GM12878 (cell line): ENCODE data around the gene MKRN2. TPM values are rescaled to one million over a fixed set of nuclear protein-coding genes. Genes with fewer than 3 reads are reported as not detected.

Experiments used
- ATAC-seq: fragments of 200-7000 bp; cut with Tn5 transposase; 3 replicates; pipeline ENCODE4 v1.9.1; 2020; ENCODE audit warnings: mild to moderate bottlenecking, moderate library complexity
- BruUV-seq: library from RNA; stranded (reverse); fragments of 400-500 nt; replicated peaks from 2 replicates; lab custom pipeline; 2021; lab: Mats Ljungman, UMichigan
- CTCF ChIA-PET: fragments of 300-600 bp; sonication (Branson Sonifier 250); formaldehyde crosslinking; extraction: SDS; loops from one replicate; lab custom pipeline; 2021; ENCODE audit warnings: inconsistent platforms; lab: Yijun Ruan, JAX
- POLR2A ChIA-PET: fragments of 350-600 bp; formaldehyde crosslinking; extraction: SDS; loops from one replicate; lab custom pipeline; 2021; ENCODE audit warnings: inconsistent platforms; lab: Charles Lee
- RAD21 ChIA-PET: fragments of 300-600 bp; sonication (Branson Sonifier 250); formaldehyde crosslinking; loops from one replicate; lab custom pipeline; 2023; ENCODE audit warnings: antibody characterized with exemption; ENCODE audit not compliant: unreplicated experiment; lab: Charles Lee
- SMC1A ChIA-PET: fragments of 300-600 bp; sonication (Branson Sonifier 250); formaldehyde crosslinking; loops from one replicate; lab custom pipeline; 2023; ENCODE audit not compliant: unreplicated experiment, uncharacterized antibody; lab: Charles Lee
- DNase-seq: peaks from one replicate; pipeline ENCODE4 v3.0.0-alpha.2; 2011; ENCODE audit warnings: low read depth, low spot score
- FAIRE-seq: peaks from 3 replicates; lab custom pipeline; 2011; peaks lifted over from hg19 to GRCh38; lab: Jason Lieb, UNC
- H2AFZ ChIP-seq: 2 replicates; pipeline ENCODE4 v1.6.0; 2011; ENCODE audit warnings: low read depth, low read length, control low read depth; ENCODE audit not compliant: control insufficient read depth
- H3K27ac ChIP-seq: 2 replicates; pipeline ENCODE4 v1.5.1; 2011; ENCODE audit warnings: control low read depth; ENCODE audit not compliant: control insufficient read depth, insufficient read depth
- H3K27me3 ChIP-seq, 2 experiments: replicated peaks in 1 of 2; 2 replicates each; pipeline versions ENCODE4 v1.6.0 to v1.6.1; 2011; ENCODE audit warnings: low read length in 1 of 2; ENCODE audit not compliant: control insufficient read depth in 2 of 2, insufficient read depth in 2 of 2
- H3K36me3 ChIP-seq, 2 experiments: 2 replicates each; pipeline ENCODE4 v1.5.1; 2011; ENCODE audit warnings: low read length in 1 of 2; ENCODE audit not compliant: control insufficient read depth in 2 of 2, insufficient read depth in 2 of 2
- H3K4me1 ChIP-seq: 2 replicates; pipeline ENCODE4 v1.6.1; 2011; ENCODE audit warnings: mild to moderate bottlenecking, low read length, moderate library complexity, mixed read lengths; ENCODE audit not compliant: control insufficient read depth, insufficient read depth
- H3K4me2 ChIP-seq: 2 replicates; pipeline ENCODE4 v1.6.0; 2011; ENCODE audit warnings: control low read depth; ENCODE audit not compliant: control insufficient read depth, insufficient read depth
- H3K4me3 ChIP-seq: fragments of 200-600 bp; sonication (generic); 2 replicates; pipeline ENCODE4 v1.5.1; 2016
- H3K79me2 ChIP-seq: 2 replicates; pipeline ENCODE4 v1.6.0; 2011; ENCODE audit warnings: low read length; ENCODE audit not compliant: control insufficient read depth, insufficient read depth
- H3K9ac ChIP-seq: 2 replicates; pipeline ENCODE4 v1.8.0; 2011; ENCODE audit warnings: low read length, control low read depth, mixed read lengths; ENCODE audit not compliant: control insufficient read depth, insufficient read depth
- H3K9me3 ChIP-seq: replicated peaks from 3 replicates; pipeline ENCODE4 v1.5.1; 2011; ENCODE audit warnings: mild to moderate bottlenecking, low read length; ENCODE audit not compliant: control insufficient read depth, insufficient read depth
- H4K20me1 ChIP-seq: 2 replicates; pipeline ENCODE4 v1.6.0; 2011; ENCODE audit not compliant: control insufficient read depth, insufficient read depth
- BACH1 ChIP-seq: fragments of 450-650 bp; IDR thresholded peaks from 2 replicates; pipeline ENCODE4 v1.6.1; 2017; ENCODE audit warnings: mild to moderate bottlenecking, borderline replicate concordance
- CBX5 ChIP-seq: sonication (generic); IDR thresholded peaks from 2 replicates; pipeline ENCODE4 v1.6.1; 2016; ENCODE audit warnings: low read depth, moderate library complexity, mild to moderate bottlenecking, inconsistent platforms
- CHD1 ChIP-seq: IDR thresholded peaks from 2 replicates; pipeline ENCODE4 v1.6.1; 2012; ENCODE audit warnings: low read depth, low read length, improper control_type of control experiment
- CHD2 ChIP-seq: IDR thresholded peaks from 2 replicates; pipeline ENCODE4 v1.6.1; 2011; ENCODE audit warnings: low read depth, low read length, improper control_type of control experiment, borderline replicate concordance
- DPF2 ChIP-seq: fragments of 450-650 bp; IDR thresholded peaks from 2 replicates; pipeline ENCODE4 v1.6.1; 2017; ENCODE audit warnings: mild to moderate bottlenecking
- ESRRA ChIP-seq: IDR thresholded peaks from 2 replicates; pipeline ENCODE4 v1.6.1; 2012; ENCODE audit warnings: mild to moderate bottlenecking, low read length, improper control_type of control experiment
- HDGF ChIP-seq: fragments of 450-650 bp; IDR thresholded peaks from 2 replicates; pipeline ENCODE4 v1.6.1; 2016; ENCODE audit warnings: antibody characterized with exemption
- JUND ChIP-seq: IDR thresholded peaks from 2 replicates; pipeline ENCODE4 v1.6.1; 2012; ENCODE audit warnings: low read depth, mild to moderate bottlenecking, low read length, improper control_type of control experiment, moderate library complexity
- KAT2A ChIP-seq: conservative IDR thresholded peaks from 2 replicates; pipeline ENCODE4 v1.6.1; 2011; ENCODE audit warnings: low read depth, low read length; ENCODE audit not compliant: control insufficient read depth
- MYB ChIP-seq: fragments of 150-350 bp; IDR thresholded peaks from 2 replicates; pipeline ENCODE4 v1.6.1; 2014; ENCODE audit warnings: mild to moderate bottlenecking, low read depth, low read length, borderline replicate concordance
- NFYA ChIP-seq: IDR thresholded peaks from 2 replicates; pipeline ENCODE4 v1.6.1; 2011; ENCODE audit warnings: low read depth, mild to moderate bottlenecking, low read length, improper control_type of control experiment, borderline replicate concordance
- SREBF2 ChIP-seq: IDR thresholded peaks from 2 replicates; pipeline ENCODE4 v1.6.1; 2012; ENCODE audit warnings: mild to moderate bottlenecking, low read length
- TAF1 ChIP-seq: IDR thresholded peaks from 2 replicates; pipeline ENCODE4 v1.6.1; 2011; ENCODE audit warnings: mild to moderate bottlenecking, low read depth, low read length, borderline replicate concordance
- TCF12 ChIP-seq: IDR thresholded peaks from 2 replicates; pipeline ENCODE4 v1.6.1; 2011; ENCODE audit warnings: low read depth, mild to moderate bottlenecking, low read length
- ZBED1 ChIP-seq: IDR thresholded peaks from 2 replicates; pipeline ENCODE4 v1.6.1; 2016; ENCODE audit warnings: borderline replicate concordance
- WGBS: methylation state at CpG from one replicate; pipeline ENCODE4 v1.1.6; 2016; ENCODE audit warnings: low lambda C conversion rate; ENCODE audit not compliant: insufficient replicate concordance, insufficient coverage; ENCODE audit errors: missing lambda C conversion rate; 5-methylcytosine and 5-hydroxymethylcytosine counted together
- in situ Hi-C: fragments of 300-500 bp; cut with MboI; formaldehyde crosslinking; loops from 9 replicates; pipeline ENCODE4 v1.14.3; 2018; ENCODE audit warnings: mixed read lengths
- intact Hi-C: fragments of 100-400 bp; cut with micrococcal nuclease; formaldehyde crosslinking; loops from one replicate; pipeline ENCODE4 v1.14.2; 2022; ENCODE audit not compliant: unreplicated experiment
- polyA plus RNA-seq, 11 experiments: library from polyadenylated mRNA; depleted of rRNA in 4 of 11; unstranded in 6 of 11; stranded (reverse) in 5 of 11; fragments of >200 nt; fragmentation: Nextera tagmentation in 4 of 11; fragmentation: Illumina TruSeq in 1 of 11; extraction: Ambion mirVana in 4 of 11; extraction: Trizol in 1 of 11; gene quantifications; 1 replicate in 1 of 11; 2 replicates in 10 of 11; pipeline versions ENCODE4 v1.2.1 to v1.2.3, GENCODE V29; 2011 to 2016; ENCODE audit warnings: inconsistent platforms in 2 of 11, missing spikeins in 2 of 11, low read depth in 1 of 11
- total RNA-seq, 4 experiments: library from RNA; depleted of rRNA in 3 of 4; stranded (reverse); fragments of >200 nt in 3 of 4; fragmentation: Illumina TruSeq in 1 of 4; extraction: Trizol in 1 of 4; gene quantifications; 2 replicates each; pipeline versions ENCODE4 v1.2.1 to v1.2.3, GENCODE V29; 2013 to 2021
- TF ChIP-seq, protein P1 (sequence below): fragments of 450-650 bp; IDR thresholded peaks from 2 replicates; pipeline ENCODE4 v1.6.1; 2017; ENCODE audit warnings: borderline replicate concordance
- TF ChIP-seq, protein P2 (sequence below): IDR thresholded peaks from 2 replicates; pipeline ENCODE4 v1.6.1; 2012; ENCODE audit warnings: mild to moderate bottlenecking, low read depth, low read length
- TF ChIP-seq, protein P3 (sequence below): IDR thresholded peaks from 2 replicates; pipeline ENCODE4 v1.6.1; 2012; ENCODE audit warnings: low read length, inconsistent platforms

MKRN2 gene
- total and polyA plus RNA-seq, 10 of the 15 experiments (the other 5 are each of a cell fraction or from before 2014, with no cell fraction given) = 15.4 to 40.7 (median 34.4) TPM

DNA sequence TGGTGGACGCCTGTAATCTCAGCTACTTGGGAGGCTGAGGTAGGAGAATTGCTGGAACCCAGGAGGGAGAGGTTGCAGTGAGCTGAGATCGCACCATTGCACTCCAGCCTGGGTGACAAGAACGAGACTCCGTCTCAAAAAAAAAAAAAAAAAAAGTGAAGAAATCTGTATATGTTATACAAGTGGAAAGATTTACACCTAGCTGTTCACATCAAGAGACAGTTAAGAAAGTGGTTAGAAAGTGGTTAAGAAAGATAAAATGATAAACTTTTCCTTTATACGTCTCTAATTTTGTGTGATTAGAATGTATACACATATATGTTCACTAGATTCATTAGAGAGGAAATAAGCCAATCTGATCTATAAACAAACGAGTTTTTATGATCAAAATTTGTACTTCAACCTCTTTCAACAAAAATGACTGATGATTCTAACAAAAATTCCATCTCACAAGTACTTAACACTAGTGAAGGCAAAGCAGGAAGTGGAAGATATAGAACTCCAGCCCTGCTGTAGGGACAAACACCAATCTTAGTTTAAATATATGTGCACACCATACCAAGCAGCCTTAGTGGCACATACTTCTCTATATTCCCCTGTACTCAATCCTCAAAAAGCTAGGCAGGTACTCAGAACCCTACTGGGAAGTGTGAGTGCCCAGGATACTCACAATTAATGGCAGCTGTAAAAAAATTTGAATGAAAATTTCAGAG lies 55.8 kb downstream of the MKRN2 start (continued):
- TF ChIP-seq TAF1 (no peak), CBX5 (no peak), MYB (no peak)
- TF ChIP-seq, all 136 proteins: peak for 0

DNA sequence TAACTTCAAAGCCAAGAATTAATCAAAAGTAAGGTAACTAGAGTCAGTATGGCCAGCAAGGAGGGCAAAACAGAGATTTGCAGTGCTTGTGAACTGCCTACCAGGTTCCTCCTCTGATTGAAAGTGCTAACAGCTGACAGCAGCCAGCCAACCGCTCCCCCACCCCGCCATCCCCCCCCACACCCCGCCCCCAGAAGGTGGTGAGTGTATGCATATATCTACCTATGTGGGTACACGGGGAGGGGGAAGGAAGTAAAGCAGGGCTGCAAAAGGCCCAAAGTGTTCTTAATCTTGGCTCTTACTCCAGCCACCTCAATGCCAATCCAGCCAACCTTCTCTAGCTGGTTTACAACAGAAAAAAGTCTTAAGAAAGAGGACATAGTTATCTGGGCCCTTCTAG lies 56.4 kb downstream of the MKRN2 start:
- in situ Hi-C loops = no loop called here
- TF ChIP-seq CHD2 (no peak), DPF2 (no peak), HDGF (no peak), KAT2A (no peak), ZBED1 (no peak), ESRRA (no peak), NFYA (no peak), TCF12 (no peak), BACH1 (no peak), SREBF2 (no peak), CHD1 (no peak), JUND (no peak)
- TF ChIP-seq, protein P1, sequence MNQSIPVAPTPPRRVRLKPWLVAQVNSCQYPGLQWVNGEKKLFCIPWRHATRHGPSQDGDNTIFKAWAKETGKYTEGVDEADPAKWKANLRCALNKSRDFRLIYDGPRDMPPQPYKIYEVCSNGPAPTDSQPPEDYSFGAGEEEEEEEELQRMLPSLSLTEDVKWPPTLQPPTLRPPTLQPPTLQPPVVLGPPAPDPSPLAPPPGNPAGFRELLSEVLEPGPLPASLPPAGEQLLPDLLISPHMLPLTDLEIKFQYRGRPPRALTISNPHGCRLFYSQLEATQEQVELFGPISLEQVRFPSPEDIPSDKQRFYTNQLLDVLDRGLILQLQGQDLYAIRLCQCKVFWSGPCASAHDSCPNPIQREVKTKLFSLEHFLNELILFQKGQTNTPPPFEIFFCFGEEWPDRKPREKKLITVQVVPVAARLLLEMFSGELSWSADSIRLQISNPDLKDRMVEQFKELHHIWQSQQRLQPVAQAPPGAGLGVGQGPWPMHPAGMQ = no peak
- TF ChIP-seq, protein P2, sequence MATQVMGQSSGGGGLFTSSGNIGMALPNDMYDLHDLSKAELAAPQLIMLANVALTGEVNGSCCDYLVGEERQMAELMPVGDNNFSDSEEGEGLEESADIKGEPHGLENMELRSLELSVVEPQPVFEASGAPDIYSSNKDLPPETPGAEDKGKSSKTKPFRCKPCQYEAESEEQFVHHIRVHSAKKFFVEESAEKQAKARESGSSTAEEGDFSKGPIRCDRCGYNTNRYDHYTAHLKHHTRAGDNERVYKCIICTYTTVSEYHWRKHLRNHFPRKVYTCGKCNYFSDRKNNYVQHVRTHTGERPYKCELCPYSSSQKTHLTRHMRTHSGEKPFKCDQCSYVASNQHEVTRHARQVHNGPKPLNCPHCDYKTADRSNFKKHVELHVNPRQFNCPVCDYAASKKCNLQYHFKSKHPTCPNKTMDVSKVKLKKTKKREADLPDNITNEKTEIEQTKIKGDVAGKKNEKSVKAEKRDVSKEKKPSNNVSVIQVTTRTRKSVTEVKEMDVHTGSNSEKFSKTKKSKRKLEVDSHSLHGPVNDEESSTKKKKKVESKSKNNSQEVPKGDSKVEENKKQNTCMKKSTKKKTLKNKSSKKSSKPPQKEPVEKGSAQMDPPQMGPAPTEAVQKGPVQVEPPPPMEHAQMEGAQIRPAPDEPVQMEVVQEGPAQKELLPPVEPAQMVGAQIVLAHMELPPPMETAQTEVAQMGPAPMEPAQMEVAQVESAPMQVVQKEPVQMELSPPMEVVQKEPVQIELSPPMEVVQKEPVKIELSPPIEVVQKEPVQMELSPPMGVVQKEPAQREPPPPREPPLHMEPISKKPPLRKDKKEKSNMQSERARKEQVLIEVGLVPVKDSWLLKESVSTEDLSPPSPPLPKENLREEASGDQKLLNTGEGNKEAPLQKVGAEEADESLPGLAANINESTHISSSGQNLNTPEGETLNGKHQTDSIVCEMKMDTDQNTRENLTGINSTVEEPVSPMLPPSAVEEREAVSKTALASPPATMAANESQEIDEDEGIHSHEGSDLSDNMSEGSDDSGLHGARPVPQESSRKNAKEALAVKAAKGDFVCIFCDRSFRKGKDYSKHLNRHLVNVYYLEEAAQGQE = no peak
- TF ChIP-seq, protein P3, sequence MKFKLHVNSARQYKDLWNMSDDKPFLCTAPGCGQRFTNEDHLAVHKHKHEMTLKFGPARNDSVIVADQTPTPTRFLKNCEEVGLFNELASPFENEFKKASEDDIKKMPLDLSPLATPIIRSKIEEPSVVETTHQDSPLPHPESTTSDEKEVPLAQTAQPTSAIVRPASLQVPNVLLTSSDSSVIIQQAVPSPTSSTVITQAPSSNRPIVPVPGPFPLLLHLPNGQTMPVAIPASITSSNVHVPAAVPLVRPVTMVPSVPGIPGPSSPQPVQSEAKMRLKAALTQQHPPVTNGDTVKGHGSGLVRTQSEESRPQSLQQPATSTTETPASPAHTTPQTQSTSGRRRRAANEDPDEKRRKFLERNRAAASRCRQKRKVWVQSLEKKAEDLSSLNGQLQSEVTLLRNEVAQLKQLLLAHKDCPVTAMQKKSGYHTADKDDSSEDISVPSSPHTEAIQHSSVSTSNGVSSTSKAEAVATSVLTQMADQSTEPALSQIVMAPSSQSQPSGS = no peak

More for the DNA sequence above, 56.4 kb downstream of the MKRN2 start:
- DNase-seq (no peak), FAIRE-seq (no peak), ATAC-seq (no peak)
- ChIA-PET RAD21 (no interaction called here), SMC1A (interaction anchor here (1.1 to 3.2 kb wide), 3 partner anchors 47 to 107 kb away, joined by 3 to 11 read pairs (median 3); no protein-coding TSS in a partner anchor), CTCF (interaction anchor here (0.9 to 1.4 kb wide), 2 partner anchors 36 to 93 kb away, joined by 3 read pairs; no protein-coding TSS in a partner anchor), POLR2A (interaction anchor here (0.5 kb wide), 1 partner anchor 118 kb away, joined by 4 read pairs; no protein-coding TSS in a partner anchor)
- no peak overlapping the region for H3K9ac ChIP-seq
- no peak overlapping the region for H3K4me3 ChIP-seq
- no peak overlapping the region for H3K27ac ChIP-seq
- H3K4me2 ChIP-seq = no peak overlapping the region
- no TSS peak for BruUV-seq
- no peaks in the 10 kb centered on the region for H3K4me1 ChIP-seq
- H3K9me3 ChIP-seq = no peaks in the 10 kb centered on the region
- no peak overlapping the region for H2AFZ ChIP-seq
- no peaks in the 10 kb centered on the region for H3K27me3 ChIP-seq
- H3K79me2 ChIP-seq = peaks cover 10% of the 10 kb centered on the region
- H3K36me3 ChIP-seq = peaks cover 4 to 20% of the 10 kb centered on the region in 2 experiments
- intact Hi-C loops = loop anchor here (5.0 kb wide), 1 partner anchor 49 kb away; the partner anchor contains the start of gene RAF1
- H4K20me1 ChIP-seq = no peaks in the 10 kb centered on the region
- WGBS = 63% methylated on average over 4 of the region's 4 CpGs
